Cerebellar nuclear complex (tissue), 1 donor: ENCODE data around the gene VCAM1.

ENCODE experiments used
- DNase-seq, 2 experiments: peaks; one replicate each; lab custom pipeline; 2025; lab: John Stamatoyannopoulos, UW

Gene VCAM1

DNA sequence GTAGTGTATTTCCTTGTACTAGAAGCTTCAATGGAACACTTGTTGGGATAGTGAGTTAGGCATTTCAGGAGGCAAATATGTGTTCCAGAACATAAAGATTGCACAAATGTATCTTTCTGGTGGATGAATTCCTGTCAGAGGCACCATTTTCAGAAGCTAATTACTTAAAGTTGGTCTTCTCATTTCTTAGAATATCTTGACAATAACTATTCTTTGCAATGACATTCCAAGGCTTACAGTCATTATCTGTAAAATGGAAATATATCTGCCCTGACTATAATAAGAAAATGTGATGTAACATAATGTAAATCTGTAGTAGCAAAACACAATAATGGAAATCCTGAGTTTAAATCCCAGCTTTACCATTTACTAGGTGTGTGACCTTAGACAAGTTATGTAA is 2.7 kb downstream of the VCAM1 start:
- no peak for DNase-seq

GRCh38 chr1:100724281-100724680 is 4.7 kb downstream of the VCAM1 start:
- no peak for DNase-seq

GRCh38 chr1:100730130-100730529 is 10.6 kb downstream of the VCAM1 start:
- no peak for DNase-seq

GRCh38 chr1:100731309-100731708 is 11.8 kb downstream of the VCAM1 start:
- DNase-seq = no peak

GRCh38 chr1:100731758-100732157 is 12.2 kb downstream of the VCAM1 start:
- no peak for DNase-seq

- no peak for DNase-seq
Observed at GRCh38 chr1:100734676-100735075, 15.1 kb downstream of the VCAM1 start.

GRCh38 chr1:100735244-100735643 is 15.7 kb downstream of the VCAM1 start:
- DNase-seq = no peak

DNA sequence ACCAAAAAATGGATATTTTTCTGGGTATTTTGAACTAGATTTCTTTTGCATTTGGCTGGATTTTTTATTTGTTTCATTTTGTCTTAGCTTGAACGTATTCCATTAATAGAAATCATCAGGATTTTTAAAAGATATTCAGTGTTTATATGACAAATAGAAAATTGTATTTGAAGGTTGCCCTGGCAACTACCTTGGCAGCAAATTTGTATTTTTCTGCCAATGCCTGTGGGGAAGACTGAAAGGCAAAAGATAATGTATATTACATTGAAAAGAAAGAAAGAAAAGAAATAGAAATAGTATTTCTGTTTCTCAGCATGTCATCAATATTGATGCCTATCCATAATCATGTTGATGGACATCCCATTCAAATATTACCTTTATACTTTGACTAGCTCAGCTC is 16.8 kb downstream of the VCAM1 start:
- DNase-seq = no peak

GRCh38 chr1:100736746-100737145 is 17.2 kb downstream of the VCAM1 start:
- no peak for DNase-seq

DNA sequence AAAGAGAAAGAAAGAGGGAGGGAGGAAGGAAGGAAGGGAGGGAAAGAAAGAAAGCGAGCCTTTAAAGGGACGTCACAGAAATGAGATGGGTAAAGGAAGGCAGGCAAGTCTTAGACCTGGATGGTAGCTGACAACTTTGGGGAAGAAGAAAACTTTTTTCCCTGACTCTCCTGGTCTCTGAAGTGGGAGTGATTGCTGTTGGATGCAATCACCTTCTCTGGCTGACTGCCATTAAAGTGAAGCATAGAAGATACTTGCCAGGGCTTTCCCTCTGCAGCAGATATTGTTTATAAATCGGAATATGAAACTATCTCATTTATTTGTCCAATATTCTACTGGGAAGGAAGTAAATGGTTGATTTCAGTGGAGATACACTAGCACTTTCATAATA is 27.0 kb downstream of the VCAM1 start:
- DNase-seq = no peak

- no peak for DNase-seq
Observed at GRCh38 chr1:100747771-100748170, 28.2 kb downstream of the VCAM1 start.

GRCh38 chr1:100750005-100750885 is 30.7 kb downstream of the VCAM1 start:
- DNase-seq = no peak

GRCh38 chr1:100752791-100753190 is 33.2 kb downstream of the VCAM1 start:
- no peak for DNase-seq

DNA sequence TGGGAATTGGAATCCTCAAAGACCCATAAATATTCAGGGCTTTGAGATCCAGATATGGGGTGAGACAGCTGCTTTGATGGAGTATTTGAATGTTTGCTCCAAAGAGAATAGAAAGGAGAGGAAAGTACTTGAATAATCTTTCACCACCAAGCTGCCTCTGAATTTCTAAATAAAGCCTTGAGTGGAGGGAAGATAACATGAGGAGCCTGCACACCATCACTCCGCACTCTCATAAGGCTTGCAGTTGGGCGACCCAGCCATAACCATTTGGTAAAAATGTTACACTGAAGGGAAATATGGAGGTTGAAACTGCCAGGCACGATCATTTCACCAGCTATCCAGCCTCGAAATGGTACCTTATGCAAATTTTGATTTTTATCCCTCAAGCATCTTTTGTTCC is 38.4 kb downstream of the VCAM1 start:
- DNase-seq = no peak

DNA sequence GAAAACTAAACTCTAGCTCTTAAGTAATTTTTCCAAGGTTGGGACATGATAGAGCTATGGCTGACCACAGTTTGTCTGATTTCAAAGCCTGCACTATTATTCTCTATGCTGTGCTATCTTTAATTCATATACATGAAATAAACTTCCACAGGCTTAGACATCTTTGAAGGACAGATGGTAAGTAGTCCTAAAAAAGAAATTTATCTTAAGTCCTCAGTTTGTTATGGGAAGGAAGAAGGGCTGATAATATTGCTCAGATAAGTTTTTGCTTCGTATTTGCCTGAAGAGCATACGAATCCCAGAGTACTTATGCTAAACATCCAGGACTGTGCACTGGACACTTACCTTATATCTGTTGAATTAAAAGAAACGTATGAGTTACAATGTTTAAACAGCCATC is 39.6 kb downstream of the VCAM1 start:
- no peak for DNase-seq

GRCh38 chr1:100760511-100760910 is 41.0 kb downstream of the VCAM1 start:
- DNase-seq = no peak

- DNase-seq = no peak
Observed at GRCh38 chr1:100762461-100762860, 42.9 kb downstream of the VCAM1 start.

DNA sequence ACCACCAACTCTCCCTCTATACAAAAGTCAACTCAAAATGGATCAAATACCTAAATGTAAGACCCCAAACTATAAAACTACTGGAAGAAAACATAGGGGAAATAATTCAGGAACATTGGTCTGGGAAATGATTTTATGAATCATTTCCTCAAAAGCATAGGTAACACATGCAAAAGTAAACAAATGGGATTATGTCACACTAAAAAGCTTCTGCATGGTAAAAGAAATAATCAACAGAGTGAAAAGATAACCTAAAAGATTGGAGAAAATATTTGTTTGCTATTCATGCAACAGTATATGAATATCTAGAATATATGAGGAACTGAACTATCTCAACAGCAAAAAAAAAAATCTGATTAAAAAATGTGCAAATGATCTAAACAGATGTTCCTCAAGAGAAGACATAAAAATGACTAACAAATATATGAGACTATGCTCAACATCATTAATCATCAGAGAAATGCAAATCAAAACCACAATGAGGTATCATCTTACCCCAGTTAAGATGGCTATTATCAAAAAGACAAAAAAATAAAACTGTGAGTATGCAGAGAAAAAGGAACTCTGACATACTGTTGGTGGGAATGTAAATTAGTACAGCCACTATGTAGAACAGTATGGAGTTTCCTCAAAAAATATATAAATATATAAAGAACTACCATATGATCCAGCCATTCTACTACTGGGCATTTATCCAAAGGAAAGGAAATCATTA is 47.8 kb downstream of the VCAM1 start:
- DNase-seq = no peak

- no peak for DNase-seq
Observed at GRCh38 chr1:100769323-100769722, 49.8 kb downstream of the VCAM1 start.

GRCh38 chr1:100769906-100770646 is 50.5 kb downstream of the VCAM1 start:
- DNase-seq = no peak

GRCh38 chr1:100773444-100773843 is 53.9 kb downstream of the VCAM1 start:
- no peak for DNase-seq

DNA sequence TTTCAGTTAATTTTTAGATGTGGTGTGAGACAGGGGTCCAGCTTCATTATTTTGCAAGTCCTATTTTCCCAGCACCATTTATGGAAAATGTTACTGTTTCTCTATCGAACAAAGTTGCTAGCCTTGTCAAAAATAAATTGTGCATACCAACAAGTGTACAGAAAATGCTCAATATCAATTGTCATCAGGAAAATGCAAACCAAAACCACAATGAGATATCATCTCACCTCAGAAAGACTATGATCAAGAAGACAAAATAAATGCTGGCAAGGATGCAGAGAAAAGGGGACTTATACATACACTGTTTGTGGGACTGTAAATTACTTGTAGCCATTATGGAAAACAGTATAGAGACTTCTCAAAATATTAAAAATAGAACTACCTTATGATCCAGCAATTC is 54.8 kb downstream of the VCAM1 start:
- DNase-seq = no peak

- DNase-seq = no peak
Observed at GRCh38 chr1:100775483-100775882, 55.9 kb downstream of the VCAM1 start.
